ENCODE results near the gene NUP214.
"Not testable (repeated sequence)": the region's sequence is repeated elsewhere in the genome, so short reads cannot be mapped to it uniquely, and the experiment has no call there.

The NUP214 gene

GRCh38 chr9:131116281-131117120 lies 8.9 kb upstream of the NUP214 start:
- DNase-seq (ENCODE audit: low read depth), result no peak

- no peak for DNase-seq (ENCODE audit: low read depth)
Measured at GRCh38 chr9:131117121-131117761, 8.1 kb upstream of the NUP214 start.

- DNase-seq (ENCODE audit: low read depth), result no peak
Measured at GRCh38 chr9:131117762-131118145, 7.6 kb upstream of the NUP214 start.

- no peak for DNase-seq (ENCODE audit: low read depth)
Measured at GRCh38 chr9:131119600-131119999, 5.8 kb upstream of the NUP214 start.

- DNase-seq (ENCODE audit: low read depth), result no peak
Measured at GRCh38 chr9:131120620-131121228, 4.7 kb upstream of the NUP214 start.

GRCh38 chr9:131121346-131121745 lies 4.0 kb upstream of the NUP214 start:
- no peak for DNase-seq (ENCODE audit: low read depth)

- DNase-seq (ENCODE audit: low read depth), result no peak
Measured at GRCh38 chr9:131122158-131122557, 3.2 kb upstream of the NUP214 start.

- DNase-seq (ENCODE audit: low read depth), result no peak
Measured at GRCh38 chr9:131125038-131125287, 423 bp upstream of the NUP214 start.

GRCh38 chr9:131126059-131126426 lies 657 bp downstream of the NUP214 start:
- no peak for DNase-seq (ENCODE audit: low read depth)

- DNase-seq (ENCODE audit: low read depth), result no peak
Measured at GRCh38 chr9:131129183-131129582, 3.8 kb downstream of the NUP214 start.

GRCh38 chr9:131138676-131139075 lies 13.3 kb downstream of the NUP214 start:
- no peak for DNase-seq (ENCODE audit: low read depth)

- no peak for DNase-seq (ENCODE audit: low read depth)
Measured at GRCh38 chr9:131140112-131140511, 14.7 kb downstream of the NUP214 start.

- no peak for DNase-seq (ENCODE audit: low read depth)
Measured at GRCh38 chr9:131140550-131140949, 15.2 kb downstream of the NUP214 start.

GRCh38 chr9:131142160-131142559 lies 16.8 kb downstream of the NUP214 start:
- DNase-seq (ENCODE audit: low read depth), result no peak

- no peak for DNase-seq (ENCODE audit: low read depth)
Measured at GRCh38 chr9:131144201-131144600, 18.8 kb downstream of the NUP214 start.

GRCh38 chr9:131145245-131145644 lies 19.9 kb downstream of the NUP214 start:
- DNase-seq (ENCODE audit: low read depth), result no peak

- no peak for DNase-seq (ENCODE audit: low read depth)
Measured at GRCh38 chr9:131146186-131146585, 20.8 kb downstream of the NUP214 start.

- DNase-seq (ENCODE audit: low read depth), result no peak
Measured at GRCh38 chr9:131148276-131148675, 22.9 kb downstream of the NUP214 start.

GRCh38 chr9:131148966-131149687 lies 23.7 kb downstream of the NUP214 start:
- no peak for DNase-seq (ENCODE audit: low read depth)

- no peak for DNase-seq (ENCODE audit: low read depth)
Measured at GRCh38 chr9:131149688-131150053, 24.3 kb downstream of the NUP214 start.

- DNase-seq (ENCODE audit: low read depth), result no peak
Measured at GRCh38 chr9:131153595-131153994, 28.2 kb downstream of the NUP214 start.

- not testable (repeated sequence) for DNase-seq (ENCODE audit: low read depth)
Measured at GRCh38 chr9:131158673-131159072, 33.3 kb downstream of the NUP214 start.
